Cardiac muscle cell (in vitro differentiated cells and primary cell): ENCODE data around the gene OR52E1. TPM values are rescaled to one million over a fixed set of nuclear protein-coding genes. Genes with fewer than 3 reads are reported as not detected.

Source experiments
- DNase-seq, 2 donors: peaks; one replicate each; pipeline versions ENCODE4 v3.0.0 to v3.0.0-alpha.2; 2010 to 2017; ENCODE audit warnings: low read depth in 1 of 2, low spot score in 1 of 2
- H3K27ac ChIP-seq: fragments of 200-600 bp; sonication (generic); 2 replicates; pipeline ENCODE4 v1.5.1; 2016
- H3K27me3 ChIP-seq: fragments of 200-600 bp; sonication (generic); 2 replicates; pipeline ENCODE4 v1.6.0; 2016; ENCODE audit warnings: control low read depth
- H3K36me3 ChIP-seq: fragments of 200-600 bp; sonication (generic); 2 replicates; pipeline ENCODE4 v1.5.1; 2016; ENCODE audit warnings: control low read depth
- H3K4me1 ChIP-seq: fragments of 200-600 bp; sonication (generic); 2 replicates; pipeline ENCODE4 v1.8.1; 2017; ENCODE audit warnings: low read depth, mild to moderate bottlenecking, mixed run types
- H3K4me3 ChIP-seq: fragments of 200-600 bp; sonication (generic); 2 replicates; pipeline ENCODE4 v1.5.1; 2016; ENCODE audit warnings: mild to moderate bottlenecking
- H3K9me3 ChIP-seq: fragments of 200-600 bp; sonication (generic); 2 replicates; pipeline ENCODE4 v1.5.1; 2017; ENCODE audit warnings: low read depth, mild to moderate bottlenecking, control low read depth
- CTCF ChIP-seq: IDR thresholded peaks from 2 replicates; pipeline ENCODE4 v1.5.1; 2012; ENCODE audit warnings: low read depth, mild to moderate bottlenecking, low read length
- polyA plus RNA-seq: library from polyadenylated mRNA; unstranded; fragments of >200 nt; fragmentation: Nextera tagmentation; extraction: Ambion mirVana; gene quantifications from 2 replicates; pipeline ENCODE4 v1.2.1, GENCODE V29; 2016
- total RNA-seq: library from RNA; depleted of rRNA; stranded (reverse); fragments of >200 nt; gene quantifications from 2 replicates; pipeline ENCODE4 v1.2.3, GENCODE V29; 2016

The OR52E1 gene
- total and polyA plus RNA-seq, 2 experiments from 2014 or later = not detected

GRCh38 chr11:5117588-5117987 lies 48.2 kb downstream of the OR52E1 start:
- Histone ChIP-seq H3K9me3 (no peaks in the 10 kb centered on the region), H3K27me3 (no peaks in the 10 kb centered on the region), H3K4me3 (no peak overlapping the region), H3K36me3 (no peaks in the 10 kb centered on the region), H3K4me1 (no peaks in the 10 kb centered on the region), H3K27ac (no peak overlapping the region)
- DNase-seq = no peak
- no peak for TF ChIP-seq CTCF

- no peak overlapping the region for H3K4me3 ChIP-seq
- no peak overlapping the region for H3K27ac ChIP-seq
- TF ChIP-seq CTCF = no peak
- H3K9me3 ChIP-seq = no peaks in the 10 kb centered on the region
- H3K4me1 ChIP-seq = no peaks in the 10 kb centered on the region
- no peaks in the 10 kb centered on the region for H3K36me3 ChIP-seq
- no peak for DNase-seq
- H3K27me3 ChIP-seq = no peaks in the 10 kb centered on the region
Observed at GRCh38 chr11:5118893-5119292, 49.5 kb downstream of the OR52E1 start.

Other genes with a start within 250 kb of the OR52E1 start
- gene OR51F2, start 248.3 kb upstream of the OR52E1 start, total RNA-seq = not detected in 2 replicates
- not detected in 2 replicates for gene OR51F2, start 248.3 kb upstream of the OR52E1 start, polyA plus RNA-seq
- gene OR51S1, start 220.4 kb upstream of the OR52E1 start, total RNA-seq = not detected in 2 replicates
- not detected in 2 replicates for gene OR51S1, start 220.4 kb upstream of the OR52E1 start, polyA plus RNA-seq
- gene OR51T1, start 187.7 kb upstream of the OR52E1 start, total RNA-seq = not detected in 2 replicates
- not detected in 2 replicates for gene OR51T1, start 187.7 kb upstream of the OR52E1 start, polyA plus RNA-seq
- gene OR51A7, start 165.8 kb upstream of the OR52E1 start, total RNA-seq = not detected in 2 replicates
- gene OR51A7, start 165.8 kb upstream of the OR52E1 start, polyA plus RNA-seq = not detected in 2 replicates
- gene OR51G2, start 150.2 kb upstream of the OR52E1 start, total RNA-seq = not detected in 2 replicates
- gene OR51G2, start 150.2 kb upstream of the OR52E1 start, polyA plus RNA-seq = not detected in 2 replicates
- not detected in 2 replicates for gene OR51G1, start 145.2 kb upstream of the OR52E1 start, total RNA-seq
- not detected in 2 replicates for gene OR51G1, start 145.2 kb upstream of the OR52E1 start, polyA plus RNA-seq
- not detected in 2 replicates for gene OR51A4, start 122.0 kb upstream of the OR52E1 start, total RNA-seq
- gene OR51A4, start 122.0 kb upstream of the OR52E1 start, polyA plus RNA-seq = not detected in 2 replicates
- not detected in 2 replicates for gene OR51A2, start 113.9 kb upstream of the OR52E1 start, total RNA-seq
- not detected in 2 replicates for gene OR51A2, start 113.9 kb upstream of the OR52E1 start, polyA plus RNA-seq
- gene OR51L1, start 74.7 kb upstream of the OR52E1 start, total RNA-seq = not detected in 2 replicates
- gene OR51L1, start 74.7 kb upstream of the OR52E1 start, polyA plus RNA-seq = not detected in 2 replicates
- not detected in 2 replicates for gene OR52J3, start 23.0 kb upstream of the OR52E1 start, total RNA-seq
- gene OR52J3, start 23.0 kb upstream of the OR52E1 start, polyA plus RNA-seq = not detected in 2 replicates
- gene OR52E2, start 9.9 kb upstream of the OR52E1 start, total RNA-seq = not detected in 2 replicates
- gene OR52E2, start 9.9 kb upstream of the OR52E1 start, polyA plus RNA-seq = not detected in 2 replicates
- gene OR52A5, start 68.8 kb downstream of the OR52E1 start, total RNA-seq = not detected in 2 replicates
- gene OR52A5, start 68.8 kb downstream of the OR52E1 start, polyA plus RNA-seq = not detected in 2 replicates
- gene OR52A1, start 85.2 kb downstream of the OR52E1 start, total RNA-seq = not detected in 2 replicates
- not detected in 2 replicates for gene OR52A1, start 85.2 kb downstream of the OR52E1 start, polyA plus RNA-seq
- not detected in 2 replicates for gene OR51V1, start 131.1 kb downstream of the OR52E1 start, total RNA-seq
- not detected in 2 replicates for gene OR51V1, start 131.1 kb downstream of the OR52E1 start, polyA plus RNA-seq
- gene HBB, start 157.5 kb downstream of the OR52E1 start, total RNA-seq = not detected in 2 replicates
- not detected in 2 replicates for gene HBB, start 157.5 kb downstream of the OR52E1 start, polyA plus RNA-seq
- gene HBD, start 164.9 kb downstream of the OR52E1 start, total RNA-seq = 0.95 TPM in 1 of 2 replicates, not detected in the other
- 2.8 TPM in 1 of 2 replicates, not detected in the other for gene HBD, start 164.9 kb downstream of the OR52E1 start, polyA plus RNA-seq
- gene HBG1, start 180.3 kb downstream of the OR52E1 start, total RNA-seq = not detected in 2 replicates
- gene HBG1, start 180.3 kb downstream of the OR52E1 start, polyA plus RNA-seq = not detected in 2 replicates
- not detected in 2 replicates for gene HBG2, start 185.2 kb downstream of the OR52E1 start, total RNA-seq
- 0.54 TPM in 1 of 2 replicates, not detected in the other for gene HBG2, start 185.2 kb downstream of the OR52E1 start, polyA plus RNA-seq
- 0.32 and 0.51 TPM in 2 replicates for gene HBE1, start 200.4 kb downstream of the OR52E1 start, total RNA-seq
- 0.23 TPM in 1 of 2 replicates, not detected in the other for gene HBE1, start 200.4 kb downstream of the OR52E1 start, polyA plus RNA-seq
- gene OR51B4, start 232.4 kb downstream of the OR52E1 start, total RNA-seq = 0.57 and 0.85 TPM in 2 replicates
- gene OR51B4, start 232.4 kb downstream of the OR52E1 start, polyA plus RNA-seq = 0.24 TPM in 1 of 2 replicates, not detected in the other